ENCODE results near the gene SHISAL1.
A peak's percentile ranks its signal among the peaks of the same experiment; 100 is the strongest.

The SHISAL1 gene

GRCh38 chr22:44342347-44342956 is 29.7 kb upstream of the SHISAL1 start:
- DNase-seq = no peak

GRCh38 chr22:44341431-44342346 is 28.9 kb upstream of the SHISAL1 start:
- DNase-seq = no peak

GRCh38 chr22:44340271-44341239 is 27.8 kb upstream of the SHISAL1 start:
- peak in 1 of 51 donors; percentile 5 for DNase-seq

- no peak for DNase-seq
Measured at GRCh38 chr22:44338906-44339305, 26.2 kb upstream of the SHISAL1 start.

- DNase-seq = no peak
Measured at GRCh38 chr22:44338177-44338810, 25.5 kb upstream of the SHISAL1 start.

- peak in 14 of 51 donors; percentile 9 to 73 (median 18) for DNase-seq
Measured at GRCh38 chr22:44337678-44338004, 24.9 kb upstream of the SHISAL1 start.

- DNase-seq = no peak
Measured at GRCh38 chr22:44336962-44337677, 24.4 kb upstream of the SHISAL1 start.

- no peak for DNase-seq
Measured at GRCh38 chr22:44335903-44336803, 23.4 kb upstream of the SHISAL1 start.

- DNase-seq = no peak
Measured at GRCh38 chr22:44335066-44335839, 22.5 kb upstream of the SHISAL1 start.

GRCh38 chr22:44333847-44334635 is 21.3 kb upstream of the SHISAL1 start:
- no peak for DNase-seq

- DNase-seq = no peak
Measured at GRCh38 chr22:44332946-44333345, 20.2 kb upstream of the SHISAL1 start.

- DNase-seq = peak in 9 of 51 donors; percentile 10 to 46 (median 24)
Measured at GRCh38 chr22:44331881-44332714, 19.3 kb upstream of the SHISAL1 start.

- DNase-seq = no peak
Measured at GRCh38 chr22:44330744-44331660, 18.3 kb upstream of the SHISAL1 start.

- DNase-seq = no peak
Measured at GRCh38 chr22:44330188-44330743, 17.5 kb upstream of the SHISAL1 start.

GRCh38 chr22:44329179-44329796 is 16.5 kb upstream of the SHISAL1 start:
- peak in 1 of 51 donors; percentile 9 for DNase-seq

Measured in hypothalamus (tissue), 51 donors.